Umbilical cord (tissue), 2 donors: ENCODE results near the gene HECTD4. TPM values are rescaled to one million over a fixed set of nuclear protein-coding genes. Genes with fewer than 3 reads are reported as not detected.
"Not testable (repeated sequence)": the region's sequence is repeated elsewhere in the genome, so short reads cannot be mapped to it uniquely, and the experiment has no call there.

Experiments
- DNase-seq: peaks from one replicate; pipeline ENCODE4 v3.0.0-alpha.2; 2015; ENCODE audit warnings: low spot score
- total RNA-seq: library from RNA; depleted of rRNA; stranded (reverse); fragments of >200 nt; gene quantifications from one replicate; pipeline ENCODE4 v1.2.3, GENCODE V29; 2014; ENCODE audit warnings: low replicate concordance; ENCODE audit not compliant: insufficient read depth

HECTD4 gene
- total RNA-seq, 1 donor from 2014 or later: 37.3 TPM

DNA sequence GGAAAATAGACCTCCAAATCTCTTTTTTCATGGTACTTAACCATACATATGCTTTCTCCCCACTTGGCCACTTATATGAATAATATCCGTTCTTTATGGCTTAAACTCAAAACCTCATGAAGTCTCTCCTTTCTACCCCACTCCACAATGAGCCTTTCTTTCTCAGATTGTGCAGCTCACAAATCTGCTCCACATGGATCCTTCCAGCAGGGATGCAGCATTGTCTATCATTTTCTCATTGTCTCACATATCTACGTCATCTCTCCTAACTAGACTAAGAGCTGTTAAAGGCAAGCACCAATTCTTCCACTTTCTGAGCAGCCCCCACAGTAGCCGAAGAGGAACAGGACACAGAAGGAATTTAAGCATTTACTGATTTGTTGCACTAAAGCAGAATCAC, 106.4 kb downstream of the HECTD4 start:
- DNase-seq: no peak

DNA sequence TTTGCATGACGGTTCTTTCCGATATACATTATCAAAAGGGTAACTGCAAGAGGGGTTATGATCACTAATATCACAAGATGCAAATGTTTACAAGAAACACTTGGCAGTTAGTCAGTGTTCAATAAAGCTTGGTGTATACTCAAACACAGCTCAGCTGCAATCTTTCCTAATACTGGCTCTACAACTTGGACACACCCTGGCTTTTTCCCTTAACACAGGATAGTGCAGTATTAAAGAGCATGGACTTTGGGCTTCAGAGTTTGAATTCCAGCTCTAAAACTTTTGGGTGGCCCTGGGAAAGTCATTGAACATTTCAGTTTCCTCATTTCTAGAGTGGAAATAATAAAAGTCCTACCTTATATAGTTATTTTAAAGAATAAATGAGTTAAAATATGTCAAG, 107.0 kb downstream of the HECTD4 start:
- DNase-seq: peak; percentile 5

- DNase-seq: no peak
Observed at GRCh38 chr12:112270673-112271072, 111.6 kb downstream of the HECTD4 start.

GRCh38 chr12:112266473-112266872, 115.8 kb downstream of the HECTD4 start:
- DNase-seq: no peak

DNA sequence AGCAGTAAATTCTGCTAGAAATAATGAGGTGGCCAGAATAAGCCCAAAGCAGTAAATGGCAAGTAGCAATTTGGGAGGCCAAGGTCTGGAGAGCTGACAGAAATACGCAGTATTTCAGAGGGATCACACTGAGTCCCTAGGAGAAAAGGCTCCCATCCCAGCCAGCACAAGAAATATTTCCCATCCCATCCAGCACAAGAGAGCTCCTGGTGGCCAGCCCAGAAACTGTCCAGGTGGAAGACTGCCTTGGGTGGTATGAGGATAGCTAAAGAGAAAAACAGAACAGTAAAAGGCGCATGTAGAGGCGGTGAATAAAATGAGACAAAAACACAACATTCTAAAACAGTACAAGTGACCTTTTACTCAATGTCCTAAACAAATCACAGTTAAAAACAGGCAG, 120.7 kb downstream of the HECTD4 start:
- DNase-seq: no peak

GRCh38 chr12:112258926-112259325, 123.3 kb downstream of the HECTD4 start:
- DNase-seq: no peak

GRCh38 chr12:112256780-112257179, 125.5 kb downstream of the HECTD4 start:
- no peak for DNase-seq

GRCh38 chr12:112252184-112252583, 130.0 kb downstream of the HECTD4 start:
- DNase-seq: no peak

DNA sequence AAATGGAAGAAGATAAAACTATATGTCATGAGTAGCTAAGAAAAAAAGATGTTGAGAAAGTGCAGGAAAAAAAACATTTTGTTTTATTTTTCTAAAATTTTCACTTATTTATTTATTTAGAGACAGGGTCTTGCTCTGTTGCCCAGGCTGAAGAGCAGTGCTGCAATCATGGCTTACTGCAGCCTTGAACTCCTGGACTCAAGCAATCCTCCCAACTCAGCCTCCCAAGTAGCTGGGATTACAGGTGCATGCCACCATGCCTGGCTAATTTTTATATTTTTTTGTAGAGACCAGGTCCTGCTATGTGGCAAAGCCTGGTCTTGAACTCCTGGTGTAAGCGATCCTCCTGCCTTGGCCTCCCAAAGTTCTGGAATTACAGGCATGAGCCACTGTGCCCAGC, 137.3 kb downstream of the HECTD4 start:
- DNase-seq: not testable (repeated sequence)

- peak; percentile 12 for DNase-seq
Observed at GRCh38 chr12:112243255-112244110, 138.7 kb downstream of the HECTD4 start.

DNA sequence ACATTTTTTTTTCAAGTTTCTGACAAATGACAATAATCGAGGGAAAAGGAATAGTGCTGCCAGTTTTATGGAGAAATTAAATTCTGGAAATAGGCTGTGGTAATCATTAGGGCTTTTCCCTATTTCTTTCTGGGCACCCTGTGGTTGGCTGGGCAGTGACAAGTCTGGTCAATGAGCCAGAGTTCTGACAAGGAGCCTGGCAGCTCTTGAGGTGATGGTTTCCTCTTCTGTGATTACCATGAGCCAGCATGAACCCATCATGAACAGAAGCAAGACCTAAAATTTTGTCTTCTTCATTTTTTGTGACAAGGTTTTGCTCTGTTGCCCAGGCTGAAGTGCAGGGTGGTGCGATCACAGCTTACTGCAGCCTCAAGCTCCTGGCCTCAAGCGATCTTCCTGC, 141.1 kb downstream of the HECTD4 start:
- DNase-seq: no peak

DNA sequence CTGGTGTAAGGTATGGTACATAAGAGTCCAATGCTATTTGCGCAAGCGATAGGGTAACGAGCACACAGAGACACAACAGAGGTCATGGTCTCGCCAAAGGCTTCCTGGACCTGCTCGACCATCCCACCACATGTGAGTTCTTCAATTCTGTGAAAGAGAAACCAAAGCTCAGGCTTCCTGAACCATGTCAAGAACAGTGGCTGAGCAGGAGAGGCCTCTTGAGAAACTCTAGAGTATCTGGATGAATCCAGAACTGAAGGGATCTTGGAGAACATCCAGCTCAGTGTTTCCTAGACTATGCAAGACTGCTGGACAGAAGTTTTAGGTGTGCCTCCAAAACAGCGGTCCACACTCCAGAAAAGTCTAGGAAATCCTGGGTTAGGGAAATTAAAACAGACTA, 142.3 kb downstream of the HECTD4 start:
- DNase-seq: no peak

- DNase-seq: no peak
Observed at GRCh38 chr12:112239020-112239419, 143.2 kb downstream of the HECTD4 start.

DNA sequence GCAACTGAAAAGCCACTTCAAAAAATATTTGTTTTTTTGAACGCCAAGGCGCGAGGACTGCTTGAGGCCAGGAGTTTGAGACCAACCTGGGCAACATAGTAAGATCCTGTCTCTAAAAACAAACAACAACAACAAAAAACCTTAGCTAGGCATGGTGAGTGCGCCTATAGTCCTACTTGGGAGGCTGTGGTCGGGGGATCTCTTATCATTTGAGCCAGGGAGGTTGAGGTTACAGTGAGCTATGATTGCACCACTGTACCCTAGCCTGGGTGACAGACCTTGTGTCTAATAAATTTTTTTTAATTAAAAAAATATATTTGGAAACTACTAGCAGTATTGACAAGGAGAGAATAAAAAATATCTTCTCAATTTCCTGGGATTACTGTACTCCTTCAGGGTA, 143.8 kb downstream of the HECTD4 start:
- no peak for DNase-seq

DNA sequence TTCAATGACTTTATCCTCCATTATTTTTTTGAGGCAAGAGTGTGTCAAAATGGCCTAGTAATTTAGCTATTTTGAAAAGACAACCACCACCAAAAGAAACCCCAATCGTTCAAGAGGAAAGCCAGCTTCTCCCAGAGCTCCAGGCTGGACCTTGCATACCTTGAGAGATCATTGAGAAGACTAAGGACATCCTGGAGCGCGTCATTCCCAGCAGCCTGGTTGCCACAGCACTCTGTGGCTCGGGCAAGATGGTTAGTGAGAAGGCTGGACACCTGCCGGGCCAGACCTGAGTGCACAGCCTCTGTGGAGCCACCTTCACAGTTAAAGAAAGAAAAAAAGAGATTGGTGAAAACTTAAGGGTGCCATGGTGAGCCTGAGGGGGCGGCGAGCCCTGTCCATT, 145.4 kb downstream of the HECTD4 start:
- no peak for DNase-seq

DNA sequence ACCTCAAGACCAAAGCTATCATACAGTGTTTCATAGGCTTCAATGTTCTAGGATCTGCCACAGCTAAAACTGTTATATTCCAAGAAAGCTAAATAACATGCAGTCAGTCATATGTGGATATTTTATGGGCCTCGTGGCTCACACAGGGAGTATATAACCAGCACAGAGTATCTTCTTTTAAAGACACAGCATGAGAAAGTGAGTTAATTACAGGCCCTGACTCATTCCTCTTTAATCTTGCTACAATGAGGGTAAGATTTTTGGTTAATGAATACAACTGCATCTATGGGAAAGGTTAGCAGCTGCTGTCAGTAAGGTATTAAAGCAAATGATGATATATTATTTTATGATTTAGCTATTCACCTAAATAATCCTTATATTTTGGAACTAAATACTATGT, 145.8 kb downstream of the HECTD4 start:
- no peak for DNase-seq

DNA sequence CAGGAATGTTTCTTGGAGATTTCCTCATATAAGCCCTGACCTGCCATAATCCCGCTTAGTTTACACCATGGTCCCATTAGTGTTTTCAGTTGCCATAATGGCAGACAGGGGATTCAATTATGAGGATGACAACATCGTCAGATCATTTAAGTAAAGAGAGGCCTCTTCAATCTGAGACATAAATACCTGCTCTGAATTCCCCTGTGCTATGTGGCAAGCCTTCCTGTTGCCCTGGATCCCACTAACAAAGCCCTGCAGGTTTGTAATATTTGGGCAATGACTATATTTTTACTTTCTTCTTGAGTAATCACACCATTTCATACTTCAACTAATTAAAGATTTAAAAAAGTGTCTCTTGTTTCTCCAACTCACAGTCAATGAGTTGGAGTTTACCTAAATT, 147.9 kb downstream of the HECTD4 start:
- DNase-seq: no peak

- no peak for DNase-seq
Observed at GRCh38 chr12:112233242-112233641, 149.0 kb downstream of the HECTD4 start.

DNA sequence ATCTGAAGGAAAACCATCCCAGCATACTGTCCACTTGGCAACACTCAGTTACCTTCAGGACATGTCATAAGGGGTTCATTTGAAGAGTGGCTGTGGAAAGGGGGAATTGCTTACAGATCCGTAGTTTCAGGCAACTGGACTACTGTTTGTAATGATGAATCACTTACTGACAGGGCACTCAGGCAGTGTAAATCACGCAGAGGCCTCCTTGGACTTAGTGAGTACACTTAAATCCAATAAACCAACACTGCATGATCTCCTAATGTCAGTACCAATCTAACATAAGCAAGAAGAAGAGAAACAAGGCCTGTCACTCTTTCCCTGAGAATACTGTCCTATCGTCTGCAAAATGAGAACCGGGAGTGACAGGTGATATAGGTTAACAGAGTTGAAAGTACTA, 152.1 kb downstream of the HECTD4 start:
- no peak for DNase-seq

DNA sequence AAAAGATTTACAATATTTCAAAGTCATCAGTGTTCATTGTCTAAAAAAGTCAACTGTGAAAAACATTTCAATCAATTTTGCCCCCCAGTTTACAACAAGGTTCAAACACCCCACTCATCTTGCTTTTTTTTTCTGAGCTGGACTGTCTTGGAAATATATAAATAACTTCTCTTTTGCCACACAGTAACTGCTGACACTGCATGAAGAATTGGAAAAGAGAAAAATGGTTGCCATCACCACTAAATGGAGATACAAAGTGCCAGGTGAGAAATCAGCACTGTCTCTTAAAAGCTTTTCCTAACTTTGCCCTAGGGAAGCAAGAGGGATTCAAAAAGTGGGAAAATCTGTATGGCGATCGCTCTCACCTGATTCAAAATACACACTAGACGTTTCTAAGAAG, 155.5 kb downstream of the HECTD4 start:
- no peak for DNase-seq

DNA sequence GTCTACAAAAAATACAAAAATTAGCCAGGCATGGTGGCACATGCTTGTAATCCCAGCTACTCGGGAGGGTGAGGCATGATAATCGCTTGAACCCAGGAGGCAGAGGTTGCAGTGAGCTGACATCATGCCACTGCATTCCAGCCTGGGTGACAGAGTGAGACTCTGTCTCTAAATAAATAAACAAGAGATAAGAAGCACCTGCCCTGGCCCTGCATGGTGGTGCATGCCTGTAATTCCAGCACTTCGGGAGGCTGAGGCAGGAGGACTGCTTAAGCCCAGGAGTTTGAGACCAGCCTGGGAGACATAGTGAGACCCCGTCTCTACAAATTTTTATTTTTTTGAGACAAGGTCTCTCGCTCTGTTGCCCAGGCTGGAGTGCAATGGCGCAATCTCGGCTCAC, 161.6 kb downstream of the HECTD4 start:
- DNase-seq: not testable (repeated sequence)

- DNase-seq: no peak
Observed at GRCh38 chr12:112219195-112219594, 163.0 kb downstream of the HECTD4 start.

DNA sequence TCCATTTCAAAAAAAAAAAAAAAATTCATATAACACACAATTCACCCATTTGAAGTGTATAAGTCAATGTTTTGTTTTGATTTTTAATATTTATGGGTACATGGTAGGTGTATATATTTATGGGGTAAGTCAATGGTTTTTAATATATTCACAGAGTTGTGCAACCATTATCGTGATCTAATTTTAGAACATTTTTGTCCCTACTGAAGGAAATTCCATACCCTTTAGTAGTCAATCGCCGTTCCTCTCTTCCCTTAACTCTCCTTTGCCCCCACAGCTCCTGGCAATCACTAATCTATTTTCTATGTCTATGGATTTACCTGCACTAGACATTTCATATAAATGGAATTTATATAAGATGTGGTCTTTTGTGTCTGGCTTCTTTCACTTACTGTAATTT, 164.1 kb downstream of the HECTD4 start:
- no peak for DNase-seq

- no peak for DNase-seq
Observed at GRCh38 chr12:112217647-112218046, 164.6 kb downstream of the HECTD4 start.
